ENCODE data around the gene ATP5F1E. TPM values are rescaled to one million over a fixed set of nuclear protein-coding genes. Genes with fewer than 3 reads are reported as not detected.

The ATP5F1E gene
- total and polyA plus RNA-seq, 2 donors from 2014 or later = 67.7 to 251 TPM

DNA sequence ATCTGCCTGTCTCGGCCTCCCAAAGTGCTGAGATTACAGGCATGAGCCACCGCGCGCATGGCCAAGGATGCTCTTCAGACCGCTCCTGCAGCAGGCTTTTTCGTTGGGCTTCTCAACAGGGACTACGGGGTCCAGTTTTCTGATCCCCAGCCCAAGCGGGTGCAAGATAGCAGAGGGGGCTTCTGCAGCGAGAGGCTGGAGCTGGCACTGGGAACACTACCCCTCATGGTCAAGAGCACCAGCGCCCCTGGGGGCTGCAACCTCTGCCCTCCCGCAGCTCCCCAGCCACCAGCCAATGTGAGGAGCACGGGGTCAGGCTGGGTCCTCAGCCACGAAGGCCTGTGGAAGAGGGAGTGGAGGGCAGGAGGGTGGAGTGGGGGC, 31.1 kb downstream of the ATP5F1E start:
- intact Hi-C loops (cut with DNase I) = no loop called here
- FAIRE-seq (no peak), DNase-seq (no peak)
- Histone ChIP-seq H3K9me3 (ENCODE audit: control insufficient read depth in 2 of 3, insufficient read depth in 1 of 3, low read length in 3 of 3) (no peaks in the 10 kb centered on the region), H3K4me1 (ENCODE audit: control insufficient read depth in 2 of 3, insufficient read depth in 2 of 3, low read depth in 1 of 3, low read length in 3 of 3) (peaks cover 0 to 16% (median 8%) of the 10 kb centered on the region in 3 donors), H3K27me3 (ENCODE audit: control insufficient read depth, insufficient read depth, low read length) (no peaks in the 10 kb centered on the region), H3K27ac (ENCODE audit: low read depth in 2 of 2, low read length in 2 of 2) (no peak overlapping the region), H3K36me3 (ENCODE audit: control insufficient read depth in 2 of 3, insufficient read depth in 3 of 3, low read length in 3 of 3) (peaks cover 0 to 15% (median 12%) of the 10 kb centered on the region in 3 donors), H3K9ac (ENCODE audit: low read length in 3 of 3) (no peak overlapping the region), H3K4me3 (ENCODE audit: low read length in 3 of 3) (no peak overlapping the region)
- TF ChIP-seq CTCF (IDR thresholded peaks at IDR 0.05; ENCODE audit: borderline replicate concordance, extremely low read depth, insufficient read depth) = no peak

- intact Hi-C loops (cut with DNase I) = no loop called here
- peaks cover 0 to 13% (median 10%) of the 10 kb centered on the region in 3 donors for H3K4me1 ChIP-seq (ENCODE audit: control insufficient read depth in 2 of 3, insufficient read depth in 2 of 3, low read depth in 1 of 3, low read length in 3 of 3)
- no peaks in the 10 kb centered on the region for H3K9me3 ChIP-seq (ENCODE audit: control insufficient read depth in 2 of 3, insufficient read depth in 1 of 3, low read length in 3 of 3)
- peaks cover 1 to 19% (median 15%) of the 10 kb centered on the region in 3 donors for H3K36me3 ChIP-seq (ENCODE audit: control insufficient read depth in 2 of 3, insufficient read depth in 3 of 3, low read length in 3 of 3)
- no peak for FAIRE-seq
- no peak overlapping the region for H3K9ac ChIP-seq (ENCODE audit: low read length in 3 of 3)
- DNase-seq = peak in 1 of 5 donors; percentile 46
- no peak overlapping the region for H3K27ac ChIP-seq (ENCODE audit: low read depth in 2 of 2, low read length in 2 of 2)
- no peak for TF ChIP-seq CTCF (IDR thresholded peaks at IDR 0.05; ENCODE audit: borderline replicate concordance, extremely low read depth, insufficient read depth)
- H3K27me3 ChIP-seq (ENCODE audit: control insufficient read depth, insufficient read depth, low read length) = no peaks in the 10 kb centered on the region
- H3K4me3 ChIP-seq (ENCODE audit: low read length in 3 of 3) = no peak overlapping the region
Measured at GRCh38 chr20:59000326-59000725, 31.8 kb downstream of the ATP5F1E start.

- intact Hi-C loops (cut with DNase I) = no loop called here
- TF ChIP-seq CTCF (IDR thresholded peaks at IDR 0.05; ENCODE audit: borderline replicate concordance, extremely low read depth, insufficient read depth) = no peak
- peaks cover 3 to 31% (median 22%) of the 10 kb centered on the region in 3 donors for H3K36me3 ChIP-seq (ENCODE audit: control insufficient read depth in 2 of 3, insufficient read depth in 3 of 3, low read length in 3 of 3)
- FAIRE-seq (no peak), DNase-seq (peak in 1 of 5 donors; percentile 27)
- no peak overlapping the region for H3K27ac ChIP-seq (ENCODE audit: low read depth in 2 of 2, low read length in 2 of 2)
- H3K4me1 ChIP-seq (ENCODE audit: control insufficient read depth in 2 of 3, insufficient read depth in 2 of 3, low read depth in 1 of 3, low read length in 3 of 3) = peaks cover 0 to 11% (median 10%) of the 10 kb centered on the region in 3 donors
- no peaks in the 10 kb centered on the region for H3K27me3 ChIP-seq (ENCODE audit: control insufficient read depth, insufficient read depth, low read length)
- no peak overlapping the region for H3K9ac ChIP-seq (ENCODE audit: low read length in 3 of 3)
- H3K4me3 ChIP-seq (ENCODE audit: low read length in 3 of 3) = no peak overlapping the region
- no peaks in the 10 kb centered on the region for H3K9me3 ChIP-seq (ENCODE audit: control insufficient read depth in 2 of 3, insufficient read depth in 1 of 3, low read length in 3 of 3)
Measured at GRCh38 chr20:58998656-58999055, 33.5 kb downstream of the ATP5F1E start.
